CD4-positive, alpha-beta T cell treated with Interleukin-15 for 4 hours (primary cell): ENCODE results near the gene CNN3.
A peak's percentile ranks its signal among the peaks of the same experiment; 100 is the strongest.

Experiments used
- DNase-seq: peaks from one replicate; pipeline ENCODE4 v3.0.0-alpha.2; 2020; ENCODE audit warnings: low spot score

The CNN3 gene

DNA sequence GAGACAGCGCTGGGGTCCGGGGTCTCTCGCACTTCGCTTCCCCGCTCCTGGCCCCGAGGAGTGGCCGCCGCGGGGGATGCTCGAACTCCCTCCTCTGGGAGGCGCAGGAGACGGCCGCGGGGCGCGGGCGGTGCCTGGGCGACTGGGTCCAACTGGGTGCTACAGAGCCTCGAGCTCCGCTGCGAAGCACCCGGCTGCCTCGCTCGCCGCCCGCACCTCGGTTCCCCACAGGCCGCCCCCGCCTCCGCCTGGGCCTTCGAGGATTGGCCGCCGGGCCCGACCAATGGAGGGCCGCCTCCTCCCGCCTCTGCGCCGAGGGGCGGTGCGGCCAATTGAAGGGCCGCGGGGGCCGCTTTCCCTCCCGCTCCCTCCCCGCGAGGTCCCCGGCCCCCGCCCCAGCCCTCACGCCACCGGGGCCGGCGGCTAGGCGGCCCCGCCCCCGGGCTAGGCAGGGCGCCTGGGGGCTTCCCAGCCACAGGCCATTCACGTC is at the start of gene CNN3:
CNN3 (minus strand) TSS at position 196 of the 490 bp plus-strand sequence. CDS start 216 bp downstream, outside the sequence.
- DNase-seq: peak; percentile 47

GRCh38 chr1:94974824-94975223 is 47.9 kb upstream of the CNN3 start:
- DNase-seq: no peak

- no peak for DNase-seq
Observed at GRCh38 chr1:94974241-94974640, 47.3 kb upstream of the CNN3 start.

- DNase-seq: no peak
Observed at GRCh38 chr1:94973309-94973922, 46.5 kb upstream of the CNN3 start.

DNA sequence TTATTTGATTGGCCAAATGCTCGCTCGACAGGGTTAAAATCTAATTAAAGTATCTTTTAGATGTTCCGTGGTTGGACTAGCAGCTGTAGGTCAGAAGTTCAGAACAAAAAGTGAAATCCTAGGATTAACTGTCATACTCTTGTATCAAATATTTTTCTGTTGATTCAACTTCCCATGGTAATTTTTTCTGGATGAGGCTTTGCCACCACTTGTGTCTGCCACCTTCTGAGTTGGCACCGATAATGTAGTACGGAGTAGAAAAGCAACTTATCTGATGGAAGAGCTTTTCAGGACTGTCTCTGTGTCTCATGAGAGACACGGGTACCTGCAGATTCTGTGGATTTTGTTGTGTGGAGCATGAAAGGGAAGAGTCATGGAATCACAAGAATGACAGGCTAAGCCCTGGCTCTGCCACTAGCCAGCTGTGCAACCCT is 44.6 kb upstream of the CNN3 start:
- DNase-seq: no peak

DNA sequence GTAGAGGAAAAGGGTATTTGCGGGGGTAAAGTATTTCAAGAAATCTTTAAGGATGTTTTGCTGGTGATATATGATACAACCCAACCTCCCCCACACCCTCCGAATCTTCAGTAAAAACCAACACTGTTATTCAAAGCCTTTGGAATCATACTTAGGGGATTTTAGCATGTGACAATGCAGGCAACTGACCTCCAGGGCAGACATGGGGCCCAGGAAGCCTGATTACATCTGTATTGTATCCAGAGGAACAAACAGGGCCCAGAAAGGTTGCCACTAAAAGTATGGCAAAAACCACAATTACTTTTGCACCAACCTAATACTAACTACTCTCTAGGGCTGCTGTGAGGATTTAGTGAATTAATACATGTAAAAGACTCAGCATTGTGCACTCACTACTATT is 43.9 kb upstream of the CNN3 start:
- no peak for DNase-seq

GRCh38 chr1:94969137-94969536 is 42.2 kb upstream of the CNN3 start:
- DNase-seq: no peak

DNA sequence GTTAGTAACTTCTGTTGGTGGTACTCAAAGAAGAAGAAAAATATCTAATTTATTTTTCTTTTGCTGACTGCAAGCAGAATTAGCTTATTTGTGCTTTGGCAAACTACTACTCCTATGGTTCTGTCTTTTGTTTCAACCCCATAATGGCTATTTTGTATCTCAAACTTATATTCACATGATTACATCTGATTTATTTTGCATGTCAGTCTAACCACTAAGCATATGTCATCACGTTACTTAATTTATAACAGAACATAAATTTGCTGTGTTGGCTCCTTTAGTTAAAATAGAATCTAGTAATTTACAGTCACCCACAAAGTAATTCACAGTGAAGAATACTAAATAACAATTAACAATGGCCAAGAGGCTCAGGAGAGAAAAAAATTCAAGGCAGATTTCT is 39.1 kb upstream of the CNN3 start:
- DNase-seq: no peak

GRCh38 chr1:94963864-94964263 is 37.0 kb upstream of the CNN3 start:
- DNase-seq: no peak

DNA sequence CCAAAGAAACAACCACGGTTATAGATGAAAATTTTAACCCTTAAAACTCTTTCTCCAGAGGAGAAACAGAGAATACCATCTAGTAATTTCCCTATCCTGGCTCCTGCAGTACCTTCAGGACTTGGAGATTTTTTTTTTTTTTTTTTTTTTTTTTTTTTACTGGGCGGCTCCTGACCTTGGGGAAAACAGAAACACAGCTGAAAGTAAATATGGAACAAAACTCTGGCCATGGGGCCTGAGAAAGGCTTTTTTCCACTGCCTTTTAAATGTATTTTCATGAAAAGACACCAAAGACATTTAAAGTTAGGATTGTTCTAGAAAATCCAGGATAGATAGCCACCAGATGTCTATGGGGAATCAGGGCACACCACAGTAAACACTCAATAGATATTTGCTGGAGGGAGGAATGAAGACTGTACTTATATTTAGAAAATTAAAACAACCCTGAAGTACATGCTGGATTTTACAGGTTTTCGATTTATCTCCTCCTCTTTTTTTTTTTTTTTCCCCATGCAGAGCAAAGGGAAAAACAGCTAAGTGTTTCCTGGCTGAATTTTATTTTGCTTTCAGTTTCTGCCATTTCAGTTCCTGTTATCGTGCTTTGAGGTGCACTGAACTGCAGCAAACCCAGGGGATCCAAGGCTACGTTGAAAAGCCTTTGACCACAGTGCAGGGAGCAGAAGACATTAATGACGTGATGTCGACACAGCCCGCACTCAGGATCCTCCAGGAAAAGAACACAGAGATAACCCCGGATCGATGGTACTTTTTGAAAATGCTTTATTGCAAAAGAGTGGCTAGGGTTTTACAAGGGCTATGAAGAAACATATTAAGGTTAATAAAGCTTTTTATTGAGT is 35.7 kb upstream of the CNN3 start:
- peak; percentile 12 for DNase-seq

GRCh38 chr1:94961988-94962387 is 35.1 kb upstream of the CNN3 start:
- DNase-seq: no peak

DNA sequence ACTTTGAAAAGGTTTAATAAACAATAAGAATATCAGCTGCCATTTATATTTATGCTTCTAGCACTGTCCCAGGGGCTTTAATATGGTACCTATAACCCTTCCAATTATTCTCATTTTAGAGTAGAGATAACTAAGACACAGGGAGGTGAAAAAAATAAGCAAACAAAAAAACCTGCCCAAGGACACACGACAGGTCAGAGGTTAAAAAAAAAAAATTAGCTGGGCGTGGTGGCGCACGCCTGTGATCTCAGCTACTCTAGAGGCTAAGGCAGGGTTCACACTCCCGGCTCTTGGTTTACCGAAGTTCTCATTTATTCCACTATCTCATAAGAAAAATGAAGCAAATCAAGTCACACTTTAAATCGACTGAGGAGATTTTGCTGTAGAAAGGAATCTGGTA is 34.7 kb upstream of the CNN3 start:
- DNase-seq: no peak

- no peak for DNase-seq
Observed at GRCh38 chr1:94958081-94958480, 31.2 kb upstream of the CNN3 start.

DNA sequence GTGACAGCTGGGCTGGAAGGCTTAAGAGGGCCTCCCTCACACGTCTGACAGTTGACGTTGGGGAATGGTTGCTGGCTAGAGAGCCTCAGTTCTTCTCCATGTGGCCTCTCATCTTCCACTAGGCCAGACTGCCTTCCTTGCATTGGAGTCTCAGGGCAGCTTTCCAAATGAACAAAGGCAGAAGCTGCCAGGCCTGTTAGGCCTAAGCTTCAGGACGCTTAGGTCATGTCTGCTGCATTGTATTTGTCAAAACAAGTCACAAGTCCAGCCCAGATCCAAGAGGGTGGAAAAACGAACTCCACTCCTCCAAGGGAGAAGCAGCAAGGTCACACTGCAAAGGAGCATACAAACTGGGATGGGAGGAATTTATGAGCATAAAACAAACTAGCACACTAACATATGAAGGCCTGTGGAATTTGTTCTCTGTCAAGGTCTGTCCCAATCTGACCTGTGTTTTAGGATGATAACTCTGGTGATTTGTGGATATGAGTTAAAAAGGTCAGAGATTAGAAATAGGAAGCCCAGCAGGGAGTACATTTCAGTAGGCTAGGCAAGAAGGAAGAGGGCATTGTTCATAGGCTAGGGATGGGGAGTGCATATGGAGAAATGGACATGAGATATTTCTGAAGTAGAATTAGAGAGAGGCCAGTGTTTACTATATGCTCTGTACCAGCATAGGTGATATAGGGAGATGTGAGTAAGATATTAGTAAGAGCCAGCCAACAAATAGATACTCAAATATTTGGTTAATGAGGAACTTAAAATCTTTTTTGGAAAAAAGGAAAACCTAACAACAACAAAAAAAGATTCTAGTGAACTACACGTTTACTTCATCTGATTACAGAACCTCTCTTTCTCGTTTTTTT is 29.1 kb upstream of the CNN3 start:
- DNase-seq: no peak

GRCh38 chr1:94954263-94955220 is 27.6 kb upstream of the CNN3 start:
- DNase-seq: no peak

- DNase-seq: no peak
Observed at GRCh38 chr1:94953746-94954145, 26.8 kb upstream of the CNN3 start.

- DNase-seq: no peak
Observed at GRCh38 chr1:94953107-94953506, 26.2 kb upstream of the CNN3 start.

DNA sequence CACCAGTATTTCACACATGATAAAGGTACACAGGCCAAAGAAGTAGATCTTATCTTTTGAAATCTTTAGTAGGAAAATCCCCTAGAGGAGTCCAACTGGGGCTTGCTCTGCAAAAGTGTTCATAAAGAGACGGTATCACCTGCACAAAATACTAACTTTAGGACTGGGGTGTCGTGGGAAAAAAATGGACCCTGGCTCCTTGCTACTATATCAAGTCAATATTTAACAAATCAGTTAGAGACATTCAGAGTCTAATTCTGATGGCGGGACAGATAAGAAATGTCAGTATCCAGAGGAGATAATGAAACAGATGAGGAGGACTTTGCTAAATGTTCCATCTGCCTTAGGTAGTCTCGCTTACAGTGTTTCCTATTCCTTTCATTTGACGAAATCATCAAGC is 25.6 kb upstream of the CNN3 start:
- DNase-seq: no peak

- DNase-seq: no peak
Observed at GRCh38 chr1:94951509-94952208, 24.7 kb upstream of the CNN3 start.

- no peak for DNase-seq
Observed at GRCh38 chr1:94951046-94951445, 24.1 kb upstream of the CNN3 start.
